HepG2 (cell line): ENCODE measurements around the gene PAPOLB. TPM values are rescaled to one million over a fixed set of nuclear protein-coding genes. Genes with fewer than 3 reads are reported as not detected.

ENCODE experiments used
- CREB1 ChIP-seq, 2 experiments: fragments of 450-650 bp in 1 of 2; IDR thresholded peaks; 2 replicates each; pipeline ENCODE4 v1.6.1; 2016 to 2017; ENCODE audit warnings: control low read depth in 1 of 2, mild to moderate bottlenecking in 1 of 2, missing compliant biosample characterization in 1 of 2, missing genetic modification characterization in 1 of 2
- HMG20B ChIP-seq: conservative IDR thresholded peaks from 2 replicates; pipeline ENCODE4 v1.6.1; 2016; ENCODE audit warnings: missing genetic modification reagents, missing compliant biosample characterization
- PBX3 ChIP-seq: sonication (generic); formaldehyde crosslinking; IDR thresholded peaks from 2 replicates; pipeline ENCODE4 v1.8.1; 2023; ENCODE audit warnings: missing genetic modification reagents, inconsistent platforms, borderline replicate concordance
- ZKSCAN8 ChIP-seq: IDR thresholded peaks from 2 replicates; pipeline ENCODE4 v1.6.1; 2016; ENCODE audit warnings: borderline replicate concordance, missing genetic modification reagents, missing compliant biosample characterization
- ZNF263 ChIP-seq: sonication (generic); formaldehyde crosslinking; IDR thresholded peaks from 2 replicates; pipeline ENCODE4 v1.4.0; 2020; ENCODE audit warnings: missing genetic modification reagents
- ZNF383 ChIP-seq: sonication (generic); formaldehyde crosslinking; IDR thresholded peaks from 2 replicates; pipeline ENCODE4 v1.4.0; 2020; ENCODE audit warnings: missing genetic modification reagents, mild to moderate bottlenecking, borderline replicate concordance
- ZNF576 ChIP-seq: sonication (generic); formaldehyde crosslinking; IDR thresholded peaks from 2 replicates; pipeline ENCODE4 v1.4.0; 2020; ENCODE audit warnings: mild to moderate bottlenecking, missing genetic modification reagents
- ZNF639 ChIP-seq: conservative IDR thresholded peaks from 2 replicates; pipeline ENCODE4 v1.6.1; 2018; ENCODE audit warnings: missing genetic modification reagents
- ZNF746 ChIP-seq: sonication (generic); formaldehyde crosslinking; IDR thresholded peaks from 2 replicates; pipeline ENCODE4 v1.8.0; 2022; ENCODE audit warnings: mild to moderate bottlenecking, missing genetic modification reagents
- ZNF75D ChIP-seq: sonication (generic); formaldehyde crosslinking; IDR thresholded peaks from 2 replicates; pipeline ENCODE4 v1.8.1; 2023; ENCODE audit warnings: missing genetic modification reagents, mild to moderate bottlenecking, borderline replicate concordance
- polyA plus RNA-seq, 8 experiments: library from polyadenylated mRNA; depleted of rRNA in 3 of 8; stranded (reverse) in 7 of 8; unstranded in 1 of 8; fragments of >200 nt; fragmentation: Illumina TruSeq in 4 of 8; extraction: Trizol in 4 of 8; gene quantifications; 2 replicates each; pipeline versions ENCODE4 v1.2.1 to v1.2.3, GENCODE V29; 2011 to 2016; ENCODE audit warnings: low read depth in 4 of 8, missing spikeins in 1 of 8, mixed read lengths in 1 of 8; ENCODE audit not compliant: insufficient read depth in 1 of 8
- total RNA-seq, 5 experiments: library from RNA; depleted of rRNA; stranded (reverse); fragments of >200 nt; fragmentation: Illumina TruSeq; extraction: Trizol; gene quantifications; 2 replicates each; pipeline ENCODE4 v1.2.3, GENCODE V29; 2016; ENCODE audit warnings: low read depth in 1 of 5
- TF ChIP-seq, protein P1 (sequence below): sonication (generic); formaldehyde crosslinking; IDR thresholded peaks from 2 replicates; pipeline ENCODE4 v1.9.0; 2021; ENCODE audit warnings: missing genetic modification reagents, mild to moderate bottlenecking, borderline replicate concordance
- TF ChIP-seq, protein P2 (sequence below), 2 experiments: fragments of 450-650 bp in 1 of 2; sonication (generic) in 1 of 2; formaldehyde crosslinking; IDR thresholded peaks; 2 replicates each; pipeline versions ENCODE4 v1.5.0 to v1.8.0; 2020 to 2022; ENCODE audit warnings: mild to moderate bottlenecking in 1 of 2, missing genetic modification reagents in 1 of 2
- TF ChIP-seq, protein P3 (sequence below): sonication (generic); formaldehyde crosslinking; conservative IDR thresholded peaks from 2 replicates; pipeline ENCODE4 v1.4.0; 2020; ENCODE audit warnings: mild to moderate bottlenecking, missing genetic modification reagents, moderate library complexity
- TF ChIP-seq, protein P4 (sequence below): sonication (generic); formaldehyde crosslinking; conservative IDR thresholded peaks from 2 replicates; pipeline ENCODE4 v1.4.0; 2020; ENCODE audit warnings: missing genetic modification reagents
- TF ChIP-seq, protein P5 (sequence below): sonication (generic); formaldehyde crosslinking; IDR thresholded peaks from 2 replicates; pipeline ENCODE4 v1.5.1; 2020; ENCODE audit warnings: mild to moderate bottlenecking, moderate library complexity, missing genetic modification reagents
- TF ChIP-seq, protein P6 (sequence below): sonication (generic); formaldehyde crosslinking; IDR thresholded peaks from 2 replicates; pipeline ENCODE4 v1.8.1; 2023; ENCODE audit warnings: mild to moderate bottlenecking, missing genetic modification reagents, borderline replicate concordance

Gene PAPOLB
- total and polyA plus RNA-seq, 2 of the 13 experiments (the other 11 are each of a cell fraction or from before 2014, with no cell fraction given): not detected

DNA sequence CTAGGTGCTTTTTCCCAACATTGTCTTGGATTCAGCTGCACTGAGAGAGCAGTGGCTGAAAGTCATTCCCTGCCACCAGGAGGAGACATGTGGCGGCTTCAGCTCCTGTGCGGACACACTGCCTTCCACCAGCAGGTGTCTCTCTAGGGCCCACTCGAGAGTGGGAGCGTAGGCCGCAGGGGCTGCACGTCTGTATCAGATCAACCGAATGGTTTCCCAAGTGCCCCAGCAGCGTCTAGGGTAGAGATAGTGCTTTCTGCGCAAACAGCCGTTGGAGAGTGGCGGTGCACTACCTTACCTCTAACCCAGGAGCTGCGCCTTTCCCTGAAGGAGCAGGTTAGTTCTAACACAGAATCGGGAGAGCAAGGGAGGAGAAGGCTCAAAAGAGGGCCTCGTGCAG is 31.7 kb downstream of the PAPOLB start (continued):
- TF ChIP-seq HMG20B (CRISPR knock-in tag): no peak
- TF ChIP-seq, protein P1, sequence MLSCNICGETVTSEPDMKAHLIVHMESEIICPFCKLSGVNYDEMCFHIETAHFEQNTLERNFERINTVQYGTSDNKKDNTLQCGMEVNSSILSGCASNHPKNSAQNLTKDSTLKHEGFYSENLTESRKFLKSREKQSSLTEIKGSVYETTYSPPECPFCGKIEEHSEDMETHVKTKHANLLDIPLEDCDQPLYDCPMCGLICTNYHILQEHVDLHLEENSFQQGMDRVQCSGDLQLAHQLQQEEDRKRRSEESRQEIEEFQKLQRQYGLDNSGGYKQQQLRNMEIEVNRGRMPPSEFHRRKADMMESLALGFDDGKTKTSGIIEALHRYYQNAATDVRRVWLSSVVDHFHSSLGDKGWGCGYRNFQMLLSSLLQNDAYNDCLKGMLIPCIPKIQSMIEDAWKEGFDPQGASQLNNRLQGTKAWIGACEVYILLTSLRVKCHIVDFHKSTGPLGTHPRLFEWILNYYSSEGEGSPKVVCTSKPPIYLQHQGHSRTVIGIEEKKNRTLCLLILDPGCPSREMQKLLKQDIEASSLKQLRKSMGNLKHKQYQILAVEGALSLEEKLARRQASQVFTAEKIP (CRISPR knock-in tag): no peak
- 0 out of 2 replicates have a peak, but pooled peaks have one; percentile 44 for TF ChIP-seq ZNF263 (CRISPR knock-in tag)
- no peak for TF ChIP-seq ZNF746
- TF ChIP-seq CREB1 (IDR thresholded peaks at IDR 0.05): no peak
- no peak for TF ChIP-seq CREB1 (CRISPR knock-in tag; IDR thresholded peaks at IDR 0.05)
- no peak for TF ChIP-seq ZNF383 (CRISPR knock-in tag)
- TF ChIP-seq, protein P2, sequence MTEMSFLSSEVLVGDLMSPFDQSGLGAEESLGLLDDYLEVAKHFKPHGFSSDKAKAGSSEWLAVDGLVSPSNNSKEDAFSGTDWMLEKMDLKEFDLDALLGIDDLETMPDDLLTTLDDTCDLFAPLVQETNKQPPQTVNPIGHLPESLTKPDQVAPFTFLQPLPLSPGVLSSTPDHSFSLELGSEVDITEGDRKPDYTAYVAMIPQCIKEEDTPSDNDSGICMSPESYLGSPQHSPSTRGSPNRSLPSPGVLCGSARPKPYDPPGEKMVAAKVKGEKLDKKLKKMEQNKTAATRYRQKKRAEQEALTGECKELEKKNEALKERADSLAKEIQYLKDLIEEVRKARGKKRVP (CRISPR knock-in tag; IDR thresholded peaks at IDR 0.05): no peak
- TF ChIP-seq ZNF576 (CRISPR knock-in tag): peak; percentile 99
- TF ChIP-seq ZNF639: no peak
- TF ChIP-seq, protein P3, sequence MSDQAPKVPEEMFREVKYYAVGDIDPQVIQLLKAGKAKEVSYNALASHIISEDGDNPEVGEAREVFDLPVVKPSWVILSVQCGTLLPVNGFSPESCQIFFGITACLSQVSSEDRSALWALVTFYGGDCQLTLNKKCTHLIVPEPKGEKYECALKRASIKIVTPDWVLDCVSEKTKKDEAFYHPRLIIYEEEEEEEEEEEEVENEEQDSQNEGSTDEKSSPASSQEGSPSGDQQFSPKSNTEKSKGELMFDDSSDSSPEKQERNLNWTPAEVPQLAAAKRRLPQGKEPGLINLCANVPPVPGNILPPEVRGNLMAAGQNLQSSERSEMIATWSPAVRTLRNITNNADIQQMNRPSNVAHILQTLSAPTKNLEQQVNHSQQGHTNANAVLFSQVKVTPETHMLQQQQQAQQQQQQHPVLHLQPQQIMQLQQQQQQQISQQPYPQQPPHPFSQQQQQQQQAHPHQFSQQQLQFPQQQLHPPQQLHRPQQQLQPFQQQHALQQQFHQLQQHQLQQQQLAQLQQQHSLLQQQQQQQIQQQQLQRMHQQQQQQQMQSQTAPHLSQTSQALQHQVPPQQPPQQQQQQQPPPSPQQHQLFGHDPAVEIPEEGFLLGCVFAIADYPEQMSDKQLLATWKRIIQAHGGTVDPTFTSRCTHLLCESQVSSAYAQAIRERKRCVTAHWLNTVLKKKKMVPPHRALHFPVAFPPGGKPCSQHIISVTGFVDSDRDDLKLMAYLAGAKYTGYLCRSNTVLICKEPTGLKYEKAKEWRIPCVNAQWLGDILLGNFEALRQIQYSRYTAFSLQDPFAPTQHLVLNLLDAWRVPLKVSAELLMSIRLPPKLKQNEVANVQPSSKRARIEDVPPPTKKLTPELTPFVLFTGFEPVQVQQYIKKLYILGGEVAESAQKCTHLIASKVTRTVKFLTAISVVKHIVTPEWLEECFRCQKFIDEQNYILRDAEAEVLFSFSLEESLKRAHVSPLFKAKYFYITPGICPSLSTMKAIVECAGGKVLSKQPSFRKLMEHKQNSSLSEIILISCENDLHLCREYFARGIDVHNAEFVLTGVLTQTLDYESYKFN (CRISPR knock-in tag): no peak
- TF ChIP-seq, protein P4, sequence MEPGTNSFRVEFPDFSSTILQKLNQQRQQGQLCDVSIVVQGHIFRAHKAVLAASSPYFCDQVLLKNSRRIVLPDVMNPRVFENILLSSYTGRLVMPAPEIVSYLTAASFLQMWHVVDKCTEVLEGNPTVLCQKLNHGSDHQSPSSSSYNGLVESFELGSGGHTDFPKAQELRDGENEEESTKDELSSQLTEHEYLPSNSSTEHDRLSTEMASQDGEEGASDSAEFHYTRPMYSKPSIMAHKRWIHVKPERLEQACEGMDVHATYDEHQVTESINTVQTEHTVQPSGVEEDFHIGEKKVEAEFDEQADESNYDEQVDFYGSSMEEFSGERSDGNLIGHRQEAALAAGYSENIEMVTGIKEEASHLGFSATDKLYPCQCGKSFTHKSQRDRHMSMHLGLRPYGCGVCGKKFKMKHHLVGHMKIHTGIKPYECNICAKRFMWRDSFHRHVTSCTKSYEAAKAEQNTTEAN (CRISPR knock-in tag): no peak
- no peak for TF ChIP-seq ZNF75D
- TF ChIP-seq, protein P5, sequence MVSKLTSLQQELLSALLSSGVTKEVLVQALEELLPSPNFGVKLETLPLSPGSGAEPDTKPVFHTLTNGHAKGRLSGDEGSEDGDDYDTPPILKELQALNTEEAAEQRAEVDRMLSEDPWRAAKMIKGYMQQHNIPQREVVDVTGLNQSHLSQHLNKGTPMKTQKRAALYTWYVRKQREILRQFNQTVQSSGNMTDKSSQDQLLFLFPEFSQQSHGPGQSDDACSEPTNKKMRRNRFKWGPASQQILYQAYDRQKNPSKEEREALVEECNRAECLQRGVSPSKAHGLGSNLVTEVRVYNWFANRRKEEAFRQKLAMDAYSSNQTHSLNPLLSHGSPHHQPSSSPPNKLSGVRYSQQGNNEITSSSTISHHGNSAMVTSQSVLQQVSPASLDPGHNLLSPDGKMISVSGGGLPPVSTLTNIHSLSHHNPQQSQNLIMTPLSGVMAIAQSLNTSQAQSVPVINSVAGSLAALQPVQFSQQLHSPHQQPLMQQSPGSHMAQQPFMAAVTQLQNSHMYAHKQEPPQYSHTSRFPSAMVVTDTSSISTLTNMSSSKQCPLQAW (CRISPR knock-in tag): peak; percentile 54; the same call in 1 of the 2 replicates
- TF ChIP-seq, protein P6, sequence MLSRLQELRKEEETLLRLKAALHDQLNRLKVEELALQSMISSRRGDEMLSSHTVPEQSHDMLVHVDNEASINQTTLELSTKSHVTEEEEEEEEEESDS (CRISPR knock-in tag): no peak
- TF ChIP-seq ZKSCAN8: 0 out of 2 replicates have a peak, but pooled peaks have one; percentile 35
- no peak for TF ChIP-seq PBX3 (CRISPR knock-in tag)
